B cell (primary cell): ENCODE results near the gene TBC1D1. TPM values are rescaled to one million over a fixed set of nuclear protein-coding genes. Genes with fewer than 3 reads are reported as not detected.
A peak's percentile ranks its signal among the peaks of the same experiment; 100 is the strongest.

Experiments used
- ATAC-seq: fragments of 200-7000 bp; cut with Tn5 transposase; one replicate; pipeline ENCODE4 v1.10.0; 2021; ENCODE audit warnings: low read depth, mild to moderate bottlenecking, moderate number of reproducible peaks, moderate library complexity
- CTCF ChIA-PET: fragments of 350-600 bp; sonication (Branson Sonifier 250); formaldehyde crosslinking; loops from one replicate; lab custom pipeline; 2021; ENCODE audit warnings: antibody characterized with exemption, inconsistent platforms; lab: Charles Lee
- POLR2A ChIA-PET: fragments of 350-600 bp; sonication (Branson Sonifier 250); formaldehyde crosslinking; loops from one replicate; lab custom pipeline; 2021; ENCODE audit warnings: antibody characterized with exemption; lab: Charles Lee
- DNase-seq: peaks from one replicate; pipeline ENCODE4 v3.0.0; 2013
- H2AFZ ChIP-seq: 2 replicates; pipeline ENCODE4 v1.6.1; 2012; ENCODE audit warnings: mild to moderate bottlenecking, low read depth, low read length; ENCODE audit not compliant: insufficient read depth, poor library complexity, severe bottlenecking
- H3K27ac ChIP-seq, 2 donors: 1 replicate in 1 of 2; 2 replicates in 1 of 2; pipeline ENCODE4 v1.5.1; 2012 to 2013; ENCODE audit warnings: low read length in 2 of 2, mild to moderate bottlenecking in 2 of 2, moderate library complexity in 1 of 2
- H3K27me3 ChIP-seq, 4 experiments: fragments of 200-600 bp in 1 of 4; sonication (generic) in 1 of 4; replicated peaks in 1 of 4; 1 replicate in 2 of 4; 2 replicates in 2 of 4; pipeline versions ENCODE4 v1.6.1 to v1.7.0; 2013 to 2016; ENCODE audit warnings: low read length in 3 of 4, mild to moderate bottlenecking in 2 of 4, mixed read lengths in 1 of 4, moderate library complexity in 1 of 4; ENCODE audit not compliant: insufficient read depth in 4 of 4, control insufficient read depth in 3 of 4; ENCODE audit errors: control extremely low read depth in 1 of 4
- H3K36me3 ChIP-seq, 2 experiments: replicated peaks in 1 of 2; 1 replicate in 1 of 2; 2 replicates in 1 of 2; pipeline versions ENCODE4 v1.6.1 to v1.7.1; 2013; ENCODE audit warnings: low read length in 1 of 2; ENCODE audit not compliant: insufficient read depth in 2 of 2, control insufficient read depth in 1 of 2; ENCODE audit errors: control extremely low read depth in 1 of 2, extremely low read depth in 1 of 2
- H3K4me1 ChIP-seq, 2 donors: fragments of 200-600 bp in 1 of 2; sonication (generic) in 1 of 2; 1 replicate in 1 of 2; 2 replicates in 1 of 2; pipeline versions ENCODE4 v1.5.1 to v1.6.1; 2013 to 2017; ENCODE audit warnings: low read length in 2 of 2; ENCODE audit not compliant: control insufficient read depth in 2 of 2, insufficient read depth in 2 of 2
- H3K4me2 ChIP-seq: replicated peaks from 2 replicates; pipeline ENCODE3; 2012; ENCODE audit warnings: mild to moderate bottlenecking, low read depth, low read length; ENCODE audit not compliant: poor library complexity, severe bottlenecking
- H3K4me3 ChIP-seq, 5 experiments: fragments of 200-600 bp in 1 of 5; sonication (generic) in 1 of 5; 1 replicate in 3 of 5; 2 replicates in 2 of 5; pipeline versions ENCODE4 v1.5.1 to v1.7.0; 2011 to 2016; ENCODE audit warnings: low read length in 4 of 5, mild to moderate bottlenecking in 4 of 5, low read depth in 2 of 5, control low read depth in 1 of 5, moderate library complexity in 1 of 5; ENCODE audit not compliant: insufficient read depth in 1 of 5; ENCODE audit errors: control extremely low read depth in 1 of 5, extremely low read depth in 1 of 5
- H3K79me2 ChIP-seq: fragments of 200-600 bp; sonication (generic); one replicate; pipeline ENCODE4 v1.6.0; 2016; ENCODE audit warnings: low read length; ENCODE audit not compliant: control insufficient read depth, insufficient read depth
- H3K9ac ChIP-seq: fragments of 200-600 bp; sonication (generic); 2 replicates; pipeline ENCODE4 v1.6.1; 2017; ENCODE audit warnings: mild to moderate bottlenecking, low read length, moderate library complexity
- H3K9me3 ChIP-seq, 3 donors: one replicate each; pipeline versions ENCODE4 v1.6.1 to v1.7.1; 2013; ENCODE audit warnings: low read length in 2 of 3; ENCODE audit not compliant: control insufficient read depth in 2 of 3, insufficient read depth in 1 of 3; ENCODE audit errors: control extremely low read depth in 1 of 3
- H4K20me1 ChIP-seq: 2 replicates; pipeline ENCODE4 v1.6.0; 2012; ENCODE audit warnings: mild to moderate bottlenecking, low read length; ENCODE audit not compliant: insufficient read depth, control insufficient read depth, poor library complexity, severe bottlenecking
- H3K27ac Mint-ChIP-seq: one replicate; pipeline ENCODE4 v1.8.0; 2021; ENCODE audit warnings: mixed read lengths
- H3K27me3 Mint-ChIP-seq: one replicate; pipeline ENCODE4 v1.8.0; 2021; ENCODE audit warnings: mixed read lengths
- H3K4me1 Mint-ChIP-seq: one replicate; pipeline ENCODE4 v1.8.0; 2021; ENCODE audit warnings: mixed read lengths
- H3K4me3 Mint-ChIP-seq: one replicate; pipeline ENCODE4 v1.8.0; 2021; ENCODE audit warnings: mixed read lengths
- H3K9me3 Mint-ChIP-seq: one replicate; pipeline ENCODE4 v1.8.0; 2022; ENCODE audit warnings: mixed read lengths; ENCODE audit not compliant: insufficient read depth
- CTCF ChIP-seq: fragments of 200-600 bp; IDR thresholded peaks from one replicate; pipeline ENCODE4 v1.8.0; 2022; ENCODE audit warnings: antibody characterized with exemption, mild to moderate bottlenecking
- EZH2 ChIP-seq: IDR thresholded peaks from 2 replicates; pipeline ENCODE4 v1.6.1; 2012; ENCODE audit warnings: borderline replicate concordance, low read depth, mild to moderate bottlenecking, moderate library complexity, low read length; ENCODE audit not compliant: insufficient read depth, poor library complexity, severe bottlenecking
- whole genome bisulfite sequencing: methylation state at CpG from one replicate; pipeline ENCODE4 v1.1.5; 2013; ENCODE audit warnings: missing lambda C conversion rate; ENCODE audit not compliant: insufficient coverage; 5-methylcytosine and 5-hydroxymethylcytosine counted together
- intact Hi-C: fragments of 100-400 bp; cut with micrococcal nuclease; formaldehyde crosslinking; loops from one replicate; pipeline ENCODE4 v1.10.0; 2022
- polyA plus RNA-seq: library from polyadenylated mRNA; depleted of rRNA; stranded (reverse); fragments of >200 nt; gene quantifications from 2 replicates; pipeline ENCODE4 v1.2.3, GENCODE V29; 2012
- total RNA-seq, 2 donors: library from RNA; stranded (reverse); fragments of 120-200 nt in 1 of 2; gene quantifications; 1 replicate in 1 of 2; 2 replicates in 1 of 2; pipeline versions ENCODE4 v1.2.3 to v1.2.4, GENCODE V29; 2013 to 2022

TBC1D1 gene
- total and polyA plus RNA-seq, 2 donors (not counting 1 experiment from before 2014, with no cell fraction given) = 88.2 to 98.7 TPM

- ChIA-PET CTCF (interaction anchor here (1.4 kb wide), 1 partner anchor 10 kb away, joined by 11 read pairs; no protein-coding TSS in a partner anchor), POLR2A (no interaction called here)
- Histone ChIP-seq H3K4me3 (no peak overlapping the region), H3K79me2 (no peaks in the 10 kb centered on the region), H4K20me1 (no peaks in the 10 kb centered on the region), H3K4me2 (no peak overlapping the region), H3K4me1 (peaks cover 3 to 4% of the 10 kb centered on the region in 2 donors), H2AFZ (no peak overlapping the region), H3K9ac (no peak overlapping the region), H3K36me3 (peaks cover 2 to 86% of the 10 kb centered on the region in 2 experiments), H3K27me3 (no peaks in the 10 kb centered on the region), H3K27ac (no peak overlapping the region), H3K9me3 (no peaks in the 10 kb centered on the region)
- WGBS = 100% methylated on average over 2 of the region's 6 CpGs
- H3K4me3 Mint-ChIP-seq = no peak overlapping the region
- no peak overlapping the region for H3K27ac Mint-ChIP-seq
- no peak for ATAC-seq
- peaks cover 18% of the 10 kb centered on the region for H3K4me1 Mint-ChIP-seq
- intact Hi-C loops = no loop called here
- H3K9me3 Mint-ChIP-seq = no peaks in the 10 kb centered on the region
- TF ChIP-seq CTCF = no peak
- no peak for TF ChIP-seq EZH2
- no peak for DNase-seq
- H3K27me3 Mint-ChIP-seq = no peaks in the 10 kb centered on the region
These were observed 135.4 kb downstream of the TBC1D1 start for GRCh38 chr4:38026158-38026740.

GRCh38 chr4:38030023-38030422, 139.1 kb downstream of the TBC1D1 start:
- Histone ChIP-seq H2AFZ (no peak overlapping the region), H3K27ac (peak overlapping the region in 1 of 2 donors; percentile 13), H3K79me2 (no peaks in the 10 kb centered on the region), H3K9ac (no peak overlapping the region), H3K27me3 (no peaks in the 10 kb centered on the region), H3K4me2 (no peak overlapping the region), H3K4me3 (no peak overlapping the region), H4K20me1 (no peaks in the 10 kb centered on the region), H3K36me3 (peaks cover 2 to 74% of the 10 kb centered on the region in 2 experiments), H3K4me1 (no peaks in the 10 kb centered on the region), H3K9me3 (no peaks in the 10 kb centered on the region)
- WGBS = 71% methylated on average over 1 of the region's 3 CpGs
- ChIA-PET CTCF (interaction anchor here (0.6 to 11.3 kb wide), 3 partner anchors 8 to 225 kb away, joined by 3 to 253 read pairs (median 3); no protein-coding TSS in a partner anchor), POLR2A (no interaction called here)
- Mint-ChIP-seq H3K9me3 (no peaks in the 10 kb centered on the region), H3K27me3 (no peaks in the 10 kb centered on the region), H3K27ac (no peak overlapping the region), H3K4me3 (no peak overlapping the region), H3K4me1 (peaks cover 2% of the 10 kb centered on the region)
- TF ChIP-seq EZH2 = no peak
- no peak for TF ChIP-seq CTCF
- ATAC-seq (no peak), DNase-seq (no peak)
- intact Hi-C loops = loop anchor here (5.0 kb wide), 1 partner anchor 343 kb away; the partner anchor contains the start of gene RELL1
